ENCODE results near the gene ATG14. TPM values are rescaled to one million over a fixed set of nuclear protein-coding genes. Genes with fewer than 3 reads are reported as not detected.

Gene ATG14
- 18.5 TPM for total RNA-seq

GRCh38 chr14:55411426-55412389, at the start of gene ATG14:
Gene ATG14, minus strand, starts transcription at chr14:55411830. Its CDS starts 8 bp downstream, at chr14:55411822.

GRCh38 chr14:55440385-55440784, 28.8 kb upstream of the ATG14 start, which contains the start of gene TBPL2:
Gene TBPL2, minus strand, starts transcription at chr14:55440616. Its CDS starts 167 bp downstream, at chr14:55440449.

Small RNAs within 50 kb of the gene (small RNA-seq; reads per million reads assigned to genes)
- gene AL356801.1 (ENCODE audit: low replicate concordance): not detected

Other genes starting within 250 kb of the ATG14 start
- 9.5 TPM for gene DLGAP5, start 220.2 kb downstream of the ATG14 start, total RNA-seq
- gene FBXO34, start 140.4 kb downstream of the ATG14 start, total RNA-seq: 39.6 TPM
- not detected for gene TBPL2, start 28.8 kb upstream of the ATG14 start, total RNA-seq
- gene KTN1, start 168.4 kb upstream of the ATG14 start, total RNA-seq: 71.2 TPM